HG02798 (cell line): ENCODE measurements around the gene PXDN.

Experiments used
- ATAC-seq: cut with Tn5 transposase; IDR thresholded peaks from one replicate; pipeline ENCODE4 v1.9.1; 2021; ENCODE audit warnings: mild to moderate bottlenecking; ENCODE audit not compliant: unreplicated experiment, poor library complexity

Gene PXDN

DNA sequence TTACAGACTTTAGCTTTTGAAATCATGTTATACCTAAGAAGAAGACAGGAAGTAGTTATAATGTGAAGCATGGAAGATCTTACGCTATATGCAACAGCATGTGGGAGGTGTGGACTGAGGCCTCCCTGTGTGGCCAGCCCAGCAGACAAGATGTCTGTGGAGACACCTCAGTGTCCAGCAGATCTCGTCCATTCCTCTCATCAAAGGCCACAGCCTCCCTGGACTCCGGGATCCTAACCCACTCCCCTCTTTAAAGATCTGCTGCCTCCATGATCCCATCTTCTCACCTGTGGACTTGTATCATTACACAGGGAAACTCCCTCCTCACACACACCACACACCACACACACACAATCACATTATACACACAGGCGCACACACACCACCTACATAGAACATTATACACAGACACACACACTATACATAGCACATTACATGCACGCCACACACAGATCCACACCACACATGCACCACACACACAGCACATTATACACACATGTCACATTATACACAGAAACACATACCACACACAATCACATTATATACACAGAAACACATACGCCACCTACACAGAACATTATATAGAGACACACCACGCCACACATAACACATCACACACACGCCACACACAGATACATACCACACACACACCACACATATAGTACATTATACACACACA is 89.5 kb downstream of the PXDN start:
- no peak for ATAC-seq

DNA sequence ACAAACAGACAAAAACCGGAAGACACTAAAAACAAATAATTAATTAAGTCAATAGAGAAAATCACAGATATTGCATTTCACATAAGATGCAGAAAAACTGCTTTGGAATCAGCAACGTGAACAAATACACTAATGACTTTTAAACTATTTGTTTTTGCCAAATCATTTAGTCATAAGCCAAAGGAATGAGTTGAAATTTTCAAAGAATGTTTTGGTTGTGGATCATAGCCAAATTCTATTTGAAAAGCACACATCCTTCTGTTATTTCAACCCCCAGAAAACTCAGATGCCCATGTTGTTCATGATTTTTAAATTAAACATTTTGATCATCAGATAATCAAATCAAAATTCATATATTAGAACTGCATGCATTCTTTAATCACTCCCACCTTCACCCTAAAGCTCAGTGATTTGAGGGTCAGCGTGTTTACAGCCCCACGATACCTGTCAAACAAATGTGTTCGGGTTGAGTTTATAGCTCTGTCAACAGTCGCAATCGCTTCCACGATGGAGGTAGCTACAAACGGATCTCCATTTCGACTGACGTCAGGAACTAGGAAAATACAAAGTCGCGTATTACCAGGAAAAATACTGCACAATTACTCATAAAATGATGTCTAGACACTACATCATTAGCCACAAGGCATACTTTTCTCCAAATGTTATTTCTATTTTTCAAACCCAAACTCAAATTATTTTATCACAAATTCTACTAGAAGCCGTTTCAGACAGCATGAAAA is 90.2 kb downstream of the PXDN start:
- no peak for ATAC-seq

DNA sequence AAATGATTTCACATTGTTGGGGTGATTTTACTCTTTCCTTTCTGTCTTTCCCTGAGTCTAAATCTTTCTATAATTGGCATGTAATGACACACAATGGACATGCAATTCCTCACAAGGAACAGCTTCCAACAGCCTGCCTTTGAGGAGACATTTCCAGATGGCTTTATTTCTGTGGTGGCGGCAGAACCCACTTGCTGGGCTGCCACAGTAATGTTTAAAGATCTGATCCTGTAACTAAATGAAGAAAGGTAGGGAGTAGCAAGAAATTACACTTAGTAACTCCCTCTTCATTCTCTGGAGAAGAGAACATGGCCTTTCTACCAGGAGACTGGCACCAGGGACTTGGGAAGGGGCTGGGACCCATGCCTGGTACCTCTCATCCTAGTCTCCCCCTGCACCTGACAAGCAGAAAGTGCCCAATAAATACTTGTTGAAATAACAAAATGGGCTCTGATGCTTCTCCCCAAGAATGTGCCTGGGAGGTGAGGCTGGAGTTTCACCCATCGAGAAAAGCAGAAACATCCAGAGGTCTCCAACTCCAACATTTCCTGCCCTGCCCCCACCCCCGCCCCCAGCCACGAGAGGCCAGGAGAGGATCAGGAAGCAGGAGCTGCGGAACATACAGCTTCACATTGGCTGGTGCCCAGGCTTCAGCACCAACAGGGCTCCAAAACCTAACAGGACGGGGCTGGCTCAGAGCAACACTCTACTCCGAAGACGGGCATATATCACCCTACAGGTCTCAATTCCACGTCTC is 92.1 kb downstream of the PXDN start:
- ATAC-seq: no peak

- ATAC-seq: no peak
These were observed 92.9 kb downstream of the PXDN start for GRCh38 chr2:1651121-1652033.

DNA sequence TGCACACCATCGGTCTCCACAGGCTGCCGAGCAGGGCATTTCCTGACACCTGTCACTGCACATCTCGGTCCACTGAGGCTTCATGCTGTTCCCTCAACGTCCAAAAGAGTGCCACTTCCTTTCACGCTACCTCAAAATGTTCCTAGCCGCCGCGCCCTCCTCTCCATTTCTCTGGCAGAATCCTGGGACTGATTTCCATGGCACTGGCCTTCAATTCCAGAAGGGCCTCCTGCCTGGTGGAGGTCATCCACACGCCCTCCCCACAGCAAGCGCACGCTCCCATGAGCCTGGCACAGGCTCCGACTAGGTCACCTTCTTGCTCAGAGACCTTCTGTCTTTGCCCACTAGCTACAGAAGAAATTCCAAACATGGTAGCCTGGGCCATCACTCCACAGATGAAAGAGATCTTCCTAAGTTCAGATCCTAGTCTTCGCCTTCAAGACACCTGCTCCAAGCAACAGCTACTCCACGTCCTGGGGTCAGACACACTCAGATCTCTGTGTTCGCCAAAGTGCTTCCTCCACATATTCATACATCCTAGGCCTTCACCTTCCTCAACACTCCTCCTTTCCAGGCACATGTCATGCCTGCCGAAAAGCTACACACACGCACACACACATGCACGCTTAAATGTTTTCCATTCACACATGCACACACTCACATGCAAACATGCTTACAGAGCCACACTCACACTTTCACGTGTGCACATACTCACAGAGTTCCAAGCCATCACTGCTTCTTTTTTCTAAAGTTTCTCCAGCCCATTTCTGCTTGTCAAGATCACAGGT is 94.0 kb downstream of the PXDN start:
- no peak for ATAC-seq

DNA sequence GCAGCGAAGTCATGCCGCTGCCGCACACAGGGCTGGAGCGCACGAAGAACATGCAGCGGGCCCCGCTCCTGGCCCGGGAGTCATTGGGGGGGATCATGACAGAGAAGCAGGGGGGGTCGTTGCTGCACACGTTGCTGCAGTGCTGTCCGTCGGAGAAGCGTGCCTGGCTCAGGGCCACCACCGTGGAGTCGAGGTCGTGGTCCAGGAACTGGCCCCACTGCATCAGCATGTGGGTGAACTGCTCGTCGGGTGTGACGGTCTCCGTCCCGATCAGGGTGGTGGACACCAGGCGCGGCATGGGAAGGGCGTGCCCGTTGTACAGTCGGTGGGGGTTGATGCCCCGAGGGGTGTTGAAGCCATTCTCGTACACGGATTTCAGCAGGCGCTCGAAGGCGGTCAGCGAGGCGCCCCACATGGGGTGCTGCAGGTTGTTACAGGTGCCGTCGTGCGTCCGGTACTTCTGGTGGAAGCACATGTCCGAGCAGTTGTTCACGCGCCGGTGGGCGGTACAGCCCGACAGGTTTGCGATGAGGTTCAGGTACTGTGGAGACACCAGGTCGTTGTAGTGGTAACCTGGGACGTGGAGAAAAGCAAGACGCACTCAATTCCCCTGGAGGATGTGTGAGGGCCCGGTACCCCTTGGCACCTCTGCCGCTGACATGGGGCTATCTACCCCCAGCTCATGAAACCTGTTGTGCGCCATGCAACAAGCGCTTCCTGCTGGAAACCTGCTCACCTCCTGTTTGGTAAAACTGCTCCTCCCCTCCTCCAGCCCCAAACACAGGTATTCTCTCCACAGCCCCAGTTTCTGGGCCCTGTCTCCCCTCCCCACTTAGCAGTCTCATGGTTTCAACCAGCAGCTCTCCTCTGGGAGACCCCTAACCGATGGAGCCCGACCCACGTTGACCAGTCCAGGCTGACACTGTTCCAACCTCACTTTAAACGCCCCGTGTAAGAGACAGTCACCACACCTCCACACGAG is 94.9 kb downstream of the PXDN start:
- no peak for ATAC-seq

- no peak for ATAC-seq
These were observed 95.8 kb downstream of the PXDN start for GRCh38 chr2:1648241-1649102.

GRCh38 chr2:1647417-1648240 is 96.7 kb downstream of the PXDN start:
- no peak for ATAC-seq

- ATAC-seq: no peak
These were observed 98.4 kb downstream of the PXDN start for GRCh38 chr2:1645761-1646476.

DNA sequence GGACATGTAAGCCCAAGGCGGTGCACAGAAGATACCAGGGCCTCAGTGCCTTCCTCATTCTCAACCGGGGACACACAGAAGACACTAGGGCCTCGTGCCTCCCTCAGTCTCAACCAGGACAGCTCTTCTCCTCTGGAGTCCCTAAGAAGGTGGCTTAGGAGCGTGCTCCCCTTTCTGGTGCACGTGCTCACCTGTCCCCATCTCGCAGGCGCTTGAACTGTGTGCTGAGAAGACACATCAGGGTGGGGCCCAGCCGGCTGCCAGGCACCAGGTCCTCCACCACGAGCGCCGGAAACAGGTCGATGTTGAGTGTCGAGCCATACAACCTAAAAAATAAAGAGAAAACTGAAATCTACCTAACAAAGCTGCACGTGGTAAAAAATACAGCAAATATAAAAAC is 99.9 kb downstream of the PXDN start:
- ATAC-seq: no peak

GRCh38 chr2:1642993-1643619 is 101.2 kb downstream of the PXDN start:
- no peak for ATAC-seq

DNA sequence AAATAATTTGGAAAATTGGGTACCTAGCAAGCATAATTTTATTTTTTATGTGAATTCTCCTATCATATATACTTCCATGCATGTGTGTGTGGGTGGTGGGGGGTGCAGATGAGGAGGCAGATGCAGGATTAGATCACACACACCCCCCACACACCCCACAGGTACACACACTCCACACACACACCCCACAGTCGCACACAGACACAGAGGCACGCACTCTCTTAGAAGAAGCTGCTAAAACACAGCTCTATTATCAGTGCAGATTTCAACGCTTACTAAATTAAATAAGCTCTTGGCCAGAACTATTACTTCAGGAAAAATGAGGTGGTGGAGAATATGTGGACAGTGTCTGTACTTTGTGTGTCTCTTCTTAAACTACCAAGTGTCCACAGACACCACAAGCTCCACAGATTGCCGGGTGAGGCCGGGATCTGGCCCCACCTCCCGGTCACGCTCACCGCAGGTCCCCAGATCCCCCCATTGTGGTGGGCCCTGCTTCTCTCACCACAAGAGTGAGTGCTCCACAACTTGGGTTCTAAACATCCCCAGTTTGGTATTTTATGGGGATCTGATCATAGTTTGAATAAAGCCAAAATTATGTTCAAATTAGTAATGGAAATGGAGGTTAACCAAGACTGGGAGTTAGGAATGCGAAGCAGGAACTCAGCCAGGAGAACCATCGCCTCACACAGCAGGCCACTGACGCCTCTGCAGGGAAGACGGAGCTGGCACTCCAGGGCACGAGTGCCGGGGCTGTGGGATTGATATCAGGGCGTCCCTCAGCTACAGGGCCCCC is 102.1 kb downstream of the PXDN start:
- no peak for ATAC-seq

GRCh38 chr2:1641523-1641922 is 102.8 kb downstream of the PXDN start:
- no peak for ATAC-seq

GRCh38 chr2:1640301-1641135 is 103.8 kb downstream of the PXDN start:
- ATAC-seq: no peak
